HG02852 (cell line): ENCODE data around the gene KCNMA1.

Experiments used
- ATAC-seq: cut with Tn5 transposase; IDR thresholded peaks from one replicate; pipeline ENCODE4 v1.9.1; 2021; ENCODE audit warnings: mild to moderate bottlenecking, moderate library complexity; ENCODE audit not compliant: unreplicated experiment

The KCNMA1 gene

GRCh38 chr10:77201135-77202106, 436.2 kb downstream of the KCNMA1 start:
- no peak for ATAC-seq

- peak; percentile 52 for ATAC-seq
Observed at GRCh38 chr10:77197544-77197943, 440.1 kb downstream of the KCNMA1 start.

- ATAC-seq = no peak
Observed at GRCh38 chr10:77196614-77197013, 441.0 kb downstream of the KCNMA1 start.

GRCh38 chr10:77195101-77195500, 442.5 kb downstream of the KCNMA1 start:
- ATAC-seq = no peak

GRCh38 chr10:77193001-77193400, 444.6 kb downstream of the KCNMA1 start:
- ATAC-seq = no peak

- no peak for ATAC-seq
Observed at GRCh38 chr10:77192402-77192801, 445.2 kb downstream of the KCNMA1 start.

GRCh38 chr10:77191324-77192049, 446.1 kb downstream of the KCNMA1 start:
- no peak for ATAC-seq

GRCh38 chr10:77190291-77190690, 447.3 kb downstream of the KCNMA1 start:
- ATAC-seq = no peak

GRCh38 chr10:77189520-77189919, 448.1 kb downstream of the KCNMA1 start:
- ATAC-seq = no peak

GRCh38 chr10:77189075-77189474, 448.5 kb downstream of the KCNMA1 start:
- no peak for ATAC-seq

- no peak for ATAC-seq
Observed at GRCh38 chr10:77188521-77188920, 449.1 kb downstream of the KCNMA1 start.

- ATAC-seq = no peak
Observed at GRCh38 chr10:77188000-77188395, 449.6 kb downstream of the KCNMA1 start.

- no peak for ATAC-seq
Observed at GRCh38 chr10:77187376-77187999, 450.1 kb downstream of the KCNMA1 start.

- no peak for ATAC-seq
Observed at GRCh38 chr10:77186936-77187335, 450.7 kb downstream of the KCNMA1 start.

GRCh38 chr10:77185696-77186095, 451.9 kb downstream of the KCNMA1 start:
- no peak for ATAC-seq

- ATAC-seq = no peak
Observed at GRCh38 chr10:77182803-77183202, 454.8 kb downstream of the KCNMA1 start.

- ATAC-seq = no peak
Observed at GRCh38 chr10:77180794-77181193, 456.8 kb downstream of the KCNMA1 start.

- no peak for ATAC-seq
Observed at GRCh38 chr10:77180104-77180503, 457.5 kb downstream of the KCNMA1 start.

- ATAC-seq = no peak
Observed at GRCh38 chr10:77179015-77179695, 458.5 kb downstream of the KCNMA1 start.

- no peak for ATAC-seq
Observed at GRCh38 chr10:77177589-77177988, 460.0 kb downstream of the KCNMA1 start.

- ATAC-seq = no peak
Observed at GRCh38 chr10:77177161-77177560, 460.4 kb downstream of the KCNMA1 start.
